Smooth muscle cell (in vitro differentiated cells): Measurements from ENCODE around the gene VAV1. TPM values are rescaled to one million over a fixed set of nuclear protein-coding genes. Genes with fewer than 3 reads are reported as not detected.

Source experiments
- DNase-seq: peaks from one replicate; lab custom pipeline; 2025; ENCODE audit not compliant: unreplicated experiment; lab: John Stamatoyannopoulos, UW
- H2AFZ ChIP-seq: fragments of 200-600 bp; sonication (generic); 2 replicates; pipeline ENCODE4 v1.6.0; 2016; ENCODE audit warnings: antibody characterized with exemption, low read depth, mild to moderate bottlenecking
- H3F3A ChIP-seq: fragments of 200-600 bp; sonication (generic); 2 replicates; pipeline ENCODE4 v1.6.0; 2017; ENCODE audit warnings: antibody characterized with exemption, low read depth
- H3K27ac ChIP-seq: fragments of 200-600 bp; sonication (generic); 2 replicates; pipeline ENCODE4 v1.5.1; 2016; ENCODE audit warnings: low read depth, mild to moderate bottlenecking
- H3K27me3 ChIP-seq: fragments of 200-600 bp; sonication (generic); 2 replicates; pipeline ENCODE4 v1.6.1; 2016; ENCODE audit warnings: low read depth, mild to moderate bottlenecking
- H3K36me3 ChIP-seq: fragments of 200-600 bp; sonication (generic); 2 replicates; pipeline ENCODE4 v1.5.1; 2016; ENCODE audit warnings: low read depth
- H3K4me1 ChIP-seq: fragments of 200-600 bp; sonication (generic); 2 replicates; pipeline ENCODE4 v1.5.1; 2016; ENCODE audit warnings: low read depth
- H3K4me2 ChIP-seq: fragments of 200-600 bp; sonication (generic); 2 replicates; pipeline ENCODE4 v1.6.0; 2016; ENCODE audit warnings: mild to moderate bottlenecking
- H3K4me3 ChIP-seq: fragments of 200-600 bp; sonication (generic); 2 replicates; pipeline ENCODE4 v1.5.1; 2016; ENCODE audit warnings: mild to moderate bottlenecking
- H3K79me2 ChIP-seq: fragments of 200-600 bp; sonication (generic); 2 replicates; pipeline ENCODE4 v1.6.0; 2016; ENCODE audit warnings: low read depth, mild to moderate bottlenecking
- H3K9ac ChIP-seq: fragments of 200-600 bp; sonication (generic); 2 replicates; pipeline ENCODE4 v1.6.0; 2016; ENCODE audit warnings: low read depth
- H3K9me3 ChIP-seq: fragments of 200-600 bp; sonication (generic); replicated peaks from 2 replicates; pipeline ENCODE4 v1.5.1; 2016; ENCODE audit warnings: low read depth
- H4K20me1 ChIP-seq: fragments of 200-600 bp; sonication (generic); 2 replicates; pipeline ENCODE4 v1.6.0; 2016; ENCODE audit warnings: low read depth
- WGBS: methylation state at CpG from one replicate; pipeline ENCODE4 v1.1.7; 2016; ENCODE audit warnings: low lambda C conversion rate; 5-methylcytosine and 5-hydroxymethylcytosine counted together
- polyA plus RNA-seq: library from polyadenylated mRNA; unstranded; fragments of >200 nt; fragmentation: Nextera tagmentation; extraction: Ambion mirVana; gene quantifications from 2 replicates; pipeline ENCODE4 v1.2.1, GENCODE V29; 2016
- total RNA-seq: library from RNA; depleted of rRNA; stranded (reverse); fragments of >200 nt; gene quantifications from 2 replicates; pipeline ENCODE4 v1.2.3, GENCODE V29; 2014
- TF ChIP-seq, protein P1 (sequence below): fragments of 200-600 bp; sonication (generic); IDR thresholded peaks from 2 replicates; pipeline ENCODE4 v1.5.1; 2017; ENCODE audit warnings: borderline replicate concordance, mild to moderate bottlenecking, antibody characterized with exemption; ENCODE audit not compliant: insufficient read depth, poor library complexity, severe bottlenecking

VAV1 gene
- total and polyA plus RNA-seq, 2 experiments from 2014 or later: not detected

DNA sequence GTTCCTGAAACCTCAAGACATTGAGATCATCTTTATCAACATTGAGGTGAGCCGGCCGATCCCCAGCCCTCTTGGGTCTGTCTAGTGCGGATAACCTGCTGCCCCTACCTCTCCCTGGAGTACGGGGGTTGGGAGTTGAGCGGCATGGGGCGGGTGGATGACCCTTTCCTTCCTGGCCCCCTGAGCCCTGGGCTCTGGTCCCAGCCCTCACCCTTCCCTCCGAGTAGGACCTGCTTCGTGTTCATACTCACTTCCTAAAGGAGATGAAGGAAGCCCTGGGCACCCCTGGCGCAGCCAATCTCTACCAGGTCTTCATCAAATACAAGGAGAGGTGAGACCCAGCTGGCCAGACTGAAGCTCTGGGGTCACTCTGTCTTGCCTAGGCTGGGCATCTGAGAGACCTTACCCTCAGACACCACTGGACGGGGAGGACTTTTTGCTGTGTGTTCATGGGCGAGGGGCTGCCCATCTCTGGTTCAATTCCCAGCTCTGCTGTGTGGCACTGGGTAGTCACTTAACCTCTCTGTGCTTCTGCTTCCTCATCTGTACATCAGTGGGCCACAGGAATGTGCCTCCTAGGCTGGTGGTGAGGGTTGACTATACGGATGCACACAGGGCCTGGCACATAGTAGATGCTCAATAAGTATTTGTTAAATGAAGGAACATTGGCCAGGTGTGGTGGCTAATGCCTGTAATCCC lies 52.7 kb downstream of the VAV1 start:
- no peaks in the 10 kb centered on the region for H3F3A ChIP-seq
- no peak overlapping the region for H3K9ac ChIP-seq
- H3K27me3 ChIP-seq: no peaks in the 10 kb centered on the region
- no peaks in the 10 kb centered on the region for H3K79me2 ChIP-seq
- H3K4me1 ChIP-seq: no peaks in the 10 kb centered on the region
- TF ChIP-seq, protein P1, sequence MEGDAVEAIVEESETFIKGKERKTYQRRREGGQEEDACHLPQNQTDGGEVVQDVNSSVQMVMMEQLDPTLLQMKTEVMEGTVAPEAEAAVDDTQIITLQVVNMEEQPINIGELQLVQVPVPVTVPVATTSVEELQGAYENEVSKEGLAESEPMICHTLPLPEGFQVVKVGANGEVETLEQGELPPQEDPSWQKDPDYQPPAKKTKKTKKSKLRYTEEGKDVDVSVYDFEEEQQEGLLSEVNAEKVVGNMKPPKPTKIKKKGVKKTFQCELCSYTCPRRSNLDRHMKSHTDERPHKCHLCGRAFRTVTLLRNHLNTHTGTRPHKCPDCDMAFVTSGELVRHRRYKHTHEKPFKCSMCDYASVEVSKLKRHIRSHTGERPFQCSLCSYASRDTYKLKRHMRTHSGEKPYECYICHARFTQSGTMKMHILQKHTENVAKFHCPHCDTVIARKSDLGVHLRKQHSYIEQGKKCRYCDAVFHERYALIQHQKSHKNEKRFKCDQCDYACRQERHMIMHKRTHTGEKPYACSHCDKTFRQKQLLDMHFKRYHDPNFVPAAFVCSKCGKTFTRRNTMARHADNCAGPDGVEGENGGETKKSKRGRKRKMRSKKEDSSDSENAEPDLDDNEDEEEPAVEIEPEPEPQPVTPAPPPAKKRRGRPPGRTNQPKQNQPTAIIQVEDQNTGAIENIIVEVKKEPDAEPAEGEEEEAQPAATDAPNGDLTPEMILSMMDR: no peak
- no peaks in the 10 kb centered on the region for H3K36me3 ChIP-seq
- no peak for DNase-seq
- no peak overlapping the region for H3K4me3 ChIP-seq
- H4K20me1 ChIP-seq: no peaks in the 10 kb centered on the region
- H3K4me2 ChIP-seq: no peak overlapping the region
- H3K9me3 ChIP-seq: no peaks in the 10 kb centered on the region
- H3K27ac ChIP-seq: no peak overlapping the region
- WGBS: 88% methylated on average over 12 of the region's 12 CpGs
- no peak overlapping the region for H2AFZ ChIP-seq

DNA sequence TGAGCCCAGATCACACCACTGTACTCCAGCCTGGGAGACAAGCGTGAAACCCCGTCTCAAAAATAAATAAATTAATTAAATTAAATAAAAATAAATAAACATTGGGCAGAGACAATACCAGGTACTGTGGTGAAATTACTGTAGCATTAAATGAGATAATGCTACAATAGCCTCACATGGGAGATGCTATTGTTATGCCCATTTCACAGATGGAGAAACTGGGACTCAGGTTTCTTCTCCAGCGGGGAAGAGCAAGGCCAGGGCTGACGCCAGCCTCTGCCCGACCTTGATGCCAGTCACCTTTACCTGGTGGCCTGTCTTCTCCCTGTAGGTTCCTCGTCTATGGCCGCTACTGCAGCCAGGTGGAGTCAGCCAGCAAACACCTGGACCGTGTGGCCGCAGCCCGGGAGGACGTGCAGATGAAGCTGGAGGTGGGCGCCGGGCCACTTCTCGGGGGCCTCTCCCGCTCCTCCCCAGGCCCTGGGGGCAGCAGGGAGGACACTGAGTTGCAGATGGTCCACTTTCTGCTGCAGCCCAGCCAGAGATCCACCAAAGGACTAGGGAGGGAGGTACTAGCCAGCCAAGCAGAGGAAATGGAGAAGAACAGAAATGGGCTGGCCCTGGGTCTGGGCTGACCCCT lies 53.9 kb downstream of the VAV1 start:
- Histone ChIP-seq H4K20me1 (no peaks in the 10 kb centered on the region), H3F3A (no peaks in the 10 kb centered on the region), H3K9me3 (no peaks in the 10 kb centered on the region), H3K27me3 (no peaks in the 10 kb centered on the region), H2AFZ (no peak overlapping the region), H3K79me2 (no peaks in the 10 kb centered on the region), H3K4me2 (no peak overlapping the region), H3K4me3 (no peak overlapping the region), H3K9ac (no peak overlapping the region), H3K36me3 (no peaks in the 10 kb centered on the region), H3K27ac (no peak overlapping the region), H3K4me1 (no peaks in the 10 kb centered on the region)
- TF ChIP-seq, protein P1: no peak
- WGBS: 91% methylated on average over 15 of the region's 15 CpGs
- DNase-seq: no peak

DNA sequence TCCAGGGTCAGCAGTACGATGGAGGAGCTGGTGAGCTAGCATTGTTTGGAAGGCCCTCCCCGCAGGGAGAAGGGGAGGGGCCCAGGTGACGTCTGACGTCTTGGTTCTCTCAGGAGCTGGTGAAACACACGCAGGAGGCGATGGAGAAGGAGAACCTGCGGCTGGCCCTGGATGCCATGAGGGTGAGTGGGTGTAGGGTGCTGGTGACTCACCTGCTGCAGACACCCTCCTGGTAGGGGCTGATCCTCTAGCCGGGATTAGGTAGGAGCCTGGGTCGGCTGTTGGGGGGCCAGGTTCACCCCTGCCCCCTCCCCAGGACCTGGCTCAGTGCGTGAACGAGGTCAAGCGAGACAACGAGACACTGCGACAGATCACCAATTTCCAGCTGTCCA lies 55.8 kb downstream of the VAV1 start:
- Histone ChIP-seq H3K4me2 (no peak overlapping the region), H3K9me3 (no peaks in the 10 kb centered on the region), H3K27me3 (no peaks in the 10 kb centered on the region), H4K20me1 (no peaks in the 10 kb centered on the region), H3K4me1 (no peaks in the 10 kb centered on the region), H2AFZ (no peak overlapping the region), H3K4me3 (no peak overlapping the region), H3K79me2 (no peaks in the 10 kb centered on the region), H3F3A (no peaks in the 10 kb centered on the region), H3K36me3 (no peaks in the 10 kb centered on the region), H3K9ac (no peak overlapping the region), H3K27ac (no peak overlapping the region)
- DNase-seq: no peak
- TF ChIP-seq, protein P1: no peak
- 73% methylated on average over 14 of the region's 14 CpGs for WGBS
